ENCODE data around the gene ADARB1. TPM values are rescaled to one million over a fixed set of nuclear protein-coding genes. Genes with fewer than 3 reads are reported as not detected.

ADARB1 gene
- total RNA-seq, 1 experiment from 2014 or later, result 12.1 TPM

DNA sequence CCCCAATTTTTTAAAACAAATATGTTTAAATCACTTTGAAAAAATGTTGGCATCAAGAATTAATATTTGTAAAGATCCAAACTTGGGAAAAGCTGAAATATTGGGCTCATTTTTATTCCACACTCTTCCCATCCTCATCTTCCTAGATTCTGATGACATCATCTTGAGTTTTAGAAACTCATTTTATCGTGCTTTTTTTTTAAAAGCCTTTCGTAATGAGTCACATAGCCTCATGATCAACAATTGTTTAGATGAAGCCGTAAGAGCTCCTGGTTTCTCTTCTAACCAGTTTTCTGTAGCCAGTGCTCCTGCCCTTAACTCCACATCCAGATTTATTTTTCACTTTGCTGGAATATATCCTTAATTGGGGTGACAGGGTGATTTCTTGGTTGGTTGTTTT is 134.7 kb downstream of the ADARB1 start:
- Histone ChIP-seq H3K36me3 (ENCODE audit: low read depth) (no peaks in the 10 kb centered on the region), H3K27ac (no peak overlapping the region)
- no TSS peak for BruUV-seq (replicated peaks)

DNA sequence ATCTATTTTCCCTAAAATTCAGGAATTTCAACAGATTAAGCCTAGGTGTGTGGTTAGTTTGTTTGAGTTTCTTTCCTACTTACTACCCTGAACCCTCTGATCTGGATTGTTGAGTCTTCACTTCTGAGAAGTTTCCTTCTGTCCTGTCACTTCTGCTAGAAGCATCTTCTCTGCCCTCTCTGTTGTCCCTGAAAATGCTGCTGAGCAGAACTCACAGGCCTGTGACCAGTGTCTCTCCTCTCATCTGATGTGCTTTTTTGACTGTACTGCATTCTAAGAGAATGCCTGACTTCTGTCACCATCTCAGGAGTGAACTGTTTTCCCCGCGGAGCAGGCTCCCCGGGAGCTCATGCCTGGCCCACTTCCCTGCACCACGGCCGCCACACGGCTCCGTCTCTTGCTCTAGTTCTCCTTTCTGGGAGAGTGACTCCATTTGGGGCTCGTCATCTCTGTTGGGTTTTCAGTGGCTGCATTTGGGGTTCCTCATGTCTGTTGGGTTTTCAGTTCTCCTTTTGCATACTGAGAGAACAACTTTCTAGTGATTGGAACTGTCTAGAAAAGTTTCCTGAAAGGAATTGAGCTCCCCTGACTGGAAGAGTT is 135.4 kb downstream of the ADARB1 start:
- intact Hi-C loops (cut with micrococcal nuclease; ENCODE audit: unreplicated experiment), result no loop called here
- H3K4me1 ChIP-seq (replicated peaks; ENCODE audit: insufficient read depth), result no peaks in the 10 kb centered on the region
- no TSS peak for BruUV-seq (replicated peaks)
- H3K79me2 ChIP-seq (ENCODE audit: low read depth), result no peaks in the 10 kb centered on the region
- H3K27ac ChIP-seq, result no peak overlapping the region
- H3K9me2 ChIP-seq (ENCODE audit: insufficient read depth), result no peaks in the 10 kb centered on the region
- ChIA-PET POLR2A (ENCODE audit: unreplicated experiment) (no interaction called here), CTCF (no interaction called here)
- H3K9me3 ChIP-seq (ENCODE audit: insufficient read depth, low read depth), result no peaks in the 10 kb centered on the region
- no peak overlapping the region for H2AFZ ChIP-seq
- no peaks in the 10 kb centered on the region for H3F3A ChIP-seq (ENCODE audit: insufficient read depth, low read depth)
- no peaks in the 10 kb centered on the region for H3K27me3 ChIP-seq (ENCODE audit: insufficient read depth, low read depth)
- no peak overlapping the region for H3K4me2 ChIP-seq
- DNase-seq, result no peak
- H4K20me1 ChIP-seq (ENCODE audit: insufficient read depth), result no peaks in the 10 kb centered on the region
- H3K36me3 ChIP-seq (ENCODE audit: low read depth), result no peaks in the 10 kb centered on the region
- TF ChIP-seq EZH2 (IDR thresholded peaks at IDR 0.05; ENCODE audit: low read depth), result no peak
- TF ChIP-seq, protein P1, sequence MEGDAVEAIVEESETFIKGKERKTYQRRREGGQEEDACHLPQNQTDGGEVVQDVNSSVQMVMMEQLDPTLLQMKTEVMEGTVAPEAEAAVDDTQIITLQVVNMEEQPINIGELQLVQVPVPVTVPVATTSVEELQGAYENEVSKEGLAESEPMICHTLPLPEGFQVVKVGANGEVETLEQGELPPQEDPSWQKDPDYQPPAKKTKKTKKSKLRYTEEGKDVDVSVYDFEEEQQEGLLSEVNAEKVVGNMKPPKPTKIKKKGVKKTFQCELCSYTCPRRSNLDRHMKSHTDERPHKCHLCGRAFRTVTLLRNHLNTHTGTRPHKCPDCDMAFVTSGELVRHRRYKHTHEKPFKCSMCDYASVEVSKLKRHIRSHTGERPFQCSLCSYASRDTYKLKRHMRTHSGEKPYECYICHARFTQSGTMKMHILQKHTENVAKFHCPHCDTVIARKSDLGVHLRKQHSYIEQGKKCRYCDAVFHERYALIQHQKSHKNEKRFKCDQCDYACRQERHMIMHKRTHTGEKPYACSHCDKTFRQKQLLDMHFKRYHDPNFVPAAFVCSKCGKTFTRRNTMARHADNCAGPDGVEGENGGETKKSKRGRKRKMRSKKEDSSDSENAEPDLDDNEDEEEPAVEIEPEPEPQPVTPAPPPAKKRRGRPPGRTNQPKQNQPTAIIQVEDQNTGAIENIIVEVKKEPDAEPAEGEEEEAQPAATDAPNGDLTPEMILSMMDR (conservative IDR thresholded peaks at IDR 0.05), result no peak
- no peak overlapping the region for H3K4me3 ChIP-seq

More for the DNA sequence above, 134.7 kb downstream of the ADARB1 start:
- no peak for DNase-seq
- H3K4me2 ChIP-seq, result no peak overlapping the region
- no peaks in the 10 kb centered on the region for H4K20me1 ChIP-seq (ENCODE audit: insufficient read depth)
- POLR2A ChIA-PET (ENCODE audit: unreplicated experiment), result no interaction called here
- H3K4me1 ChIP-seq (replicated peaks; ENCODE audit: insufficient read depth), result no peaks in the 10 kb centered on the region
- CTCF ChIA-PET, result no interaction called here
- H3K9me3 ChIP-seq (ENCODE audit: insufficient read depth, low read depth), result no peaks in the 10 kb centered on the region
- H3K4me3 ChIP-seq, result no peak overlapping the region
- no peaks in the 10 kb centered on the region for H3K9me2 ChIP-seq (ENCODE audit: insufficient read depth)
- no peaks in the 10 kb centered on the region for H3F3A ChIP-seq (ENCODE audit: insufficient read depth, low read depth)
- H3K27me3 ChIP-seq (ENCODE audit: insufficient read depth, low read depth), result no peaks in the 10 kb centered on the region
- intact Hi-C loops (cut with micrococcal nuclease; ENCODE audit: unreplicated experiment), result no loop called here
- no peak for TF ChIP-seq EZH2 (IDR thresholded peaks at IDR 0.05; ENCODE audit: low read depth)
- TF ChIP-seq, protein P1 (conservative IDR thresholded peaks at IDR 0.05), result no peak
- no peak overlapping the region for H2AFZ ChIP-seq
- H3K79me2 ChIP-seq (ENCODE audit: low read depth), result no peaks in the 10 kb centered on the region

DNA sequence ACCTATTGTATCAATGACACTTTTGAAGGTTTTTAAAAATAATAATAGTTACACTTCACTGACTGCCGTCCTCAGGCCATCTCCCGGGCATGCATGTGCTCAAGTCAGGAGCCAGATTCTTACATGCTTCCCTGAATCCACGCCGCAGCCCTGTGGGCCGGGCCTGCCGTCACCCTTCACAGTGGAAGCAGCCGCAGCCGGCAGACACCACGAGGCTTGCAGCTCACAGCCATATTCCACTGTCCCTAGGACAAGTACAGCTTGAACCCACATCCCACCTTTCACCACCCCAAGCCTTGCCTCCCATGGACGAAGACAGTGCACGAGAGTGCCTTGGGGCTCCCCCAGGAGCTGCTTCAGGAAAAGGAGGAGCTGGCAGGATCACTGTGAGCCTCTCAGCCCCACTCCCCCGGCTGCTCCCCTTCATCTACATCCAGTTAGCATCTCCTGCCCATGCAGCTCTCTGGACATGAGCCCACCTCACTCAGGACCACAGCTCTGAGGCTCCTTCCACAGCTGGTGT is 136.1 kb downstream of the ADARB1 start:
- TF ChIP-seq EZH2 (IDR thresholded peaks at IDR 0.05; ENCODE audit: low read depth), result no peak
- TF ChIP-seq, protein P1 (conservative IDR thresholded peaks at IDR 0.05), result no peak
- H3K9me3 ChIP-seq (ENCODE audit: insufficient read depth, low read depth), result no peaks in the 10 kb centered on the region
- H4K20me1 ChIP-seq (ENCODE audit: insufficient read depth), result no peaks in the 10 kb centered on the region
- no peak overlapping the region for H3K4me2 ChIP-seq
- H3K27ac ChIP-seq, result no peak overlapping the region
- H2AFZ ChIP-seq, result no peak overlapping the region
- H3K9me2 ChIP-seq (ENCODE audit: insufficient read depth), result no peaks in the 10 kb centered on the region
- no peak for DNase-seq
- no peaks in the 10 kb centered on the region for H3K4me1 ChIP-seq (replicated peaks; ENCODE audit: insufficient read depth)
- no peaks in the 10 kb centered on the region for H3K36me3 ChIP-seq (ENCODE audit: low read depth)
- POLR2A ChIA-PET (ENCODE audit: unreplicated experiment), result no interaction called here
- H3K4me3 ChIP-seq, result no peak overlapping the region
- CTCF ChIA-PET, result no interaction called here
- H3K79me2 ChIP-seq (ENCODE audit: low read depth), result no peaks in the 10 kb centered on the region
- H3K27me3 ChIP-seq (ENCODE audit: insufficient read depth, low read depth), result no peaks in the 10 kb centered on the region
- intact Hi-C loops (cut with micrococcal nuclease; ENCODE audit: unreplicated experiment), result no loop called here
- no peaks in the 10 kb centered on the region for H3F3A ChIP-seq (ENCODE audit: insufficient read depth, low read depth)
- no TSS peak for BruUV-seq (replicated peaks)
